ENCODE measurements around the gene GAREM1.

GAREM1 gene

GRCh38 chr18:32362484-32362883 is 108.2 kb downstream of the GAREM1 start:
- H3K36me3 ChIP-seq (ENCODE audit: insufficient read depth, low read length) = no peaks in the 10 kb centered on the region
- no peak overlapping the region for H3K27ac ChIP-seq
- no peak overlapping the region for H3K4me3 ChIP-seq
- TF ChIP-seq EZH2 (IDR thresholded peaks at IDR 0.05) = no peak
- TF ChIP-seq FOXP2 (optimal IDR thresholded peaks at IDR 0.05; ENCODE audit: control extremely low read depth, extremely low read length, insufficient read depth) = no peak
- no peak for TF ChIP-seq POLR2AphosphoS5 (IDR thresholded peaks at IDR 0.05; ENCODE audit: borderline replicate concordance, low read depth, low read length)
- no peak overlapping the region for H3K9ac ChIP-seq (ENCODE audit: insufficient read length)
- DNase-seq (ENCODE audit: low read depth, low spot score) = no peak
- no peaks in the 10 kb centered on the region for H3K9me3 ChIP-seq (ENCODE audit: low read depth, low read length)

GRCh38 chr18:32360682-32361345 is 109.9 kb downstream of the GAREM1 start:
- no peak for DNase-seq (ENCODE audit: low read depth, low spot score)
- no peak overlapping the region for H3K4me3 ChIP-seq
- no peaks in the 10 kb centered on the region for H3K9me3 ChIP-seq (ENCODE audit: low read depth, low read length)
- TF ChIP-seq FOXP2 (optimal IDR thresholded peaks at IDR 0.05; ENCODE audit: control extremely low read depth, extremely low read length, insufficient read depth) (no peak), EZH2 (IDR thresholded peaks at IDR 0.05) (no peak), POLR2AphosphoS5 (IDR thresholded peaks at IDR 0.05; ENCODE audit: borderline replicate concordance, low read depth, low read length) (no peak)
- no peak overlapping the region for H3K9ac ChIP-seq (ENCODE audit: insufficient read length)
- no peak overlapping the region; the same call in 1 of the 2 replicates for H3K27ac ChIP-seq
- no peaks in the 10 kb centered on the region for H3K36me3 ChIP-seq (ENCODE audit: insufficient read depth, low read length)

- Histone ChIP-seq H3K9me3 (ENCODE audit: low read depth, low read length) (no peaks in the 10 kb centered on the region), H3K9ac (ENCODE audit: insufficient read length) (no peak overlapping the region), H3K27ac (no peak overlapping the region), H3K4me3 (no peak overlapping the region), H3K36me3 (ENCODE audit: insufficient read depth, low read length) (no peaks in the 10 kb centered on the region)
- no peak for TF ChIP-seq POLR2AphosphoS5 (IDR thresholded peaks at IDR 0.05; ENCODE audit: borderline replicate concordance, low read depth, low read length)
- TF ChIP-seq EZH2 (IDR thresholded peaks at IDR 0.05) = no peak
- no peak for TF ChIP-seq FOXP2 (optimal IDR thresholded peaks at IDR 0.05; ENCODE audit: control extremely low read depth, extremely low read length, insufficient read depth)
- no peak for DNase-seq (ENCODE audit: low read depth, low spot score)
These were observed 112.2 kb downstream of the GAREM1 start for GRCh38 chr18:32358529-32358928.

GRCh38 chr18:32358075-32358474 is 112.6 kb downstream of the GAREM1 start:
- DNase-seq (ENCODE audit: low read depth, low spot score) = no peak

GRCh38 chr18:32355896-32356295 is 114.8 kb downstream of the GAREM1 start:
- TF ChIP-seq POLR2AphosphoS5 (IDR thresholded peaks at IDR 0.05; ENCODE audit: borderline replicate concordance, low read depth, low read length) (no peak), FOXP2 (optimal IDR thresholded peaks at IDR 0.05; ENCODE audit: control extremely low read depth, extremely low read length, insufficient read depth) (no peak), EZH2 (IDR thresholded peaks at IDR 0.05) (no peak)
- no peak overlapping the region for H3K4me3 ChIP-seq
- DNase-seq (ENCODE audit: low read depth, low spot score) = no peak

More at GRCh38 chr18:32358075-32358474, 112.6 kb downstream of the GAREM1 start:
- no peak overlapping the region for H3K9ac ChIP-seq (ENCODE audit: insufficient read length)
- H3K36me3 ChIP-seq (ENCODE audit: insufficient read depth, low read length) = no peaks in the 10 kb centered on the region
- TF ChIP-seq EZH2 (IDR thresholded peaks at IDR 0.05) (no peak), FOXP2 (optimal IDR thresholded peaks at IDR 0.05; ENCODE audit: control extremely low read depth, extremely low read length, insufficient read depth) (no peak)
- no peaks in the 10 kb centered on the region for H3K9me3 ChIP-seq (ENCODE audit: low read depth, low read length)
- H3K27ac ChIP-seq = no peak overlapping the region
- H3K4me3 ChIP-seq = no peak overlapping the region

GRCh38 chr18:32354518-32354917 is 116.2 kb downstream of the GAREM1 start:
- no peaks in the 10 kb centered on the region for H3K36me3 ChIP-seq (ENCODE audit: insufficient read depth, low read length)
- DNase-seq (ENCODE audit: low read depth, low spot score) = no peak
- TF ChIP-seq POLR2AphosphoS5 (IDR thresholded peaks at IDR 0.05; ENCODE audit: borderline replicate concordance, low read depth, low read length) = no peak
- TF ChIP-seq FOXP2 (optimal IDR thresholded peaks at IDR 0.05; ENCODE audit: control extremely low read depth, extremely low read length, insufficient read depth) = no peak
- no peak for TF ChIP-seq EZH2 (IDR thresholded peaks at IDR 0.05)
- H3K9ac ChIP-seq (ENCODE audit: insufficient read length) = no peak overlapping the region
- no peak overlapping the region for H3K4me3 ChIP-seq
- no peaks in the 10 kb centered on the region for H3K9me3 ChIP-seq (ENCODE audit: low read depth, low read length)
- no peak overlapping the region for H3K27ac ChIP-seq

More at GRCh38 chr18:32355896-32356295, 114.8 kb downstream of the GAREM1 start:
- no peaks in the 10 kb centered on the region for H3K9me3 ChIP-seq (ENCODE audit: low read depth, low read length)
- no peak overlapping the region for H3K27ac ChIP-seq
- no peaks in the 10 kb centered on the region for H3K36me3 ChIP-seq (ENCODE audit: insufficient read depth, low read length)
- H3K9ac ChIP-seq (ENCODE audit: insufficient read length) = no peak overlapping the region

GRCh38 chr18:32353257-32353656 is 117.4 kb downstream of the GAREM1 start:
- Histone ChIP-seq H3K27ac (no peak overlapping the region), H3K36me3 (ENCODE audit: insufficient read depth, low read length) (no peaks in the 10 kb centered on the region), H3K9me3 (ENCODE audit: low read depth, low read length) (no peaks in the 10 kb centered on the region), H3K4me3 (no peak overlapping the region), H3K9ac (ENCODE audit: insufficient read length) (no peak overlapping the region)
- TF ChIP-seq FOXP2 (optimal IDR thresholded peaks at IDR 0.05; ENCODE audit: control extremely low read depth, extremely low read length, insufficient read depth) (no peak), POLR2AphosphoS5 (IDR thresholded peaks at IDR 0.05; ENCODE audit: borderline replicate concordance, low read depth, low read length) (no peak), EZH2 (IDR thresholded peaks at IDR 0.05) (no peak)
- DNase-seq (ENCODE audit: low read depth, low spot score) = no peak

GRCh38 chr18:32351032-32351431 is 119.7 kb downstream of the GAREM1 start:
- H3K27ac ChIP-seq = no peak overlapping the region
- H3K4me3 ChIP-seq = no peak overlapping the region
- DNase-seq (ENCODE audit: low read depth, low spot score) = no peak
- no peaks in the 10 kb centered on the region for H3K9me3 ChIP-seq (ENCODE audit: low read depth, low read length)
- H3K9ac ChIP-seq (ENCODE audit: insufficient read length) = no peak overlapping the region
- TF ChIP-seq EZH2 (IDR thresholded peaks at IDR 0.05) (no peak), POLR2AphosphoS5 (IDR thresholded peaks at IDR 0.05; ENCODE audit: borderline replicate concordance, low read depth, low read length) (no peak), FOXP2 (optimal IDR thresholded peaks at IDR 0.05; ENCODE audit: control extremely low read depth, extremely low read length, insufficient read depth) (no peak)
- H3K36me3 ChIP-seq (ENCODE audit: insufficient read depth, low read length) = no peaks in the 10 kb centered on the region

All from SK-N-MC (cell line).